ENCODE results near the gene PDE9A. TPM values are rescaled to one million over a fixed set of nuclear protein-coding genes. Genes with fewer than 3 reads are reported as not detected.

Gene PDE9A
- total RNA-seq, 1 donor from 2014 or later = 58.7 TPM

- Mint-ChIP-seq H3K27me3 (ENCODE audit: unreplicated experiment) (peaks cover 22% of the 10 kb centered on the region), H3K4me1 (ENCODE audit: low read depth, unreplicated experiment) (peaks cover 14% of the 10 kb centered on the region), H3K36me3 (ENCODE audit: unreplicated experiment) (peaks cover 20% of the 10 kb centered on the region), H3K4me3 (ENCODE audit: unreplicated experiment) (no peak overlapping the region), H3K9me3 (ENCODE audit: unreplicated experiment) (peaks cover 31% of the 10 kb centered on the region), H3K27ac (ENCODE audit: unreplicated experiment) (no peak overlapping the region)
- no peak for DNase-seq
- no peak for TF ChIP-seq CTCF (IDR thresholded peaks at IDR 0.05; ENCODE audit: partially characterized antibody, unreplicated experiment)
Measured at GRCh38 chr21:42764883-42765282, 111.5 kb downstream of the PDE9A start.

GRCh38 chr21:42765656-42766055 lies 112.2 kb downstream of the PDE9A start:
- Mint-ChIP-seq H3K9me3 (ENCODE audit: unreplicated experiment) (peaks cover 24% of the 10 kb centered on the region), H3K4me1 (ENCODE audit: low read depth, unreplicated experiment) (peaks cover 12% of the 10 kb centered on the region), H3K27ac (ENCODE audit: unreplicated experiment) (no peak overlapping the region), H3K27me3 (ENCODE audit: unreplicated experiment) (peaks cover 18% of the 10 kb centered on the region), H3K36me3 (ENCODE audit: unreplicated experiment) (peaks cover 20% of the 10 kb centered on the region), H3K4me3 (ENCODE audit: unreplicated experiment) (no peak overlapping the region)
- no peak for DNase-seq
- no peak for TF ChIP-seq CTCF (IDR thresholded peaks at IDR 0.05; ENCODE audit: partially characterized antibody, unreplicated experiment)

- no peak for TF ChIP-seq CTCF (IDR thresholded peaks at IDR 0.05; ENCODE audit: partially characterized antibody, unreplicated experiment)
- Mint-ChIP-seq H3K4me1 (ENCODE audit: low read depth, unreplicated experiment) (peaks cover 5% of the 10 kb centered on the region), H3K4me3 (ENCODE audit: unreplicated experiment) (no peak overlapping the region), H3K27me3 (ENCODE audit: unreplicated experiment) (peaks cover 11% of the 10 kb centered on the region), H3K27ac (ENCODE audit: unreplicated experiment) (no peak overlapping the region), H3K36me3 (ENCODE audit: unreplicated experiment) (peaks cover 20% of the 10 kb centered on the region), H3K9me3 (ENCODE audit: unreplicated experiment) (peaks cover 14% of the 10 kb centered on the region)
- DNase-seq = no peak
Measured at GRCh38 chr21:42766739-42767560, 113.5 kb downstream of the PDE9A start.

- Mint-ChIP-seq H3K27ac (ENCODE audit: unreplicated experiment) (no peak overlapping the region), H3K36me3 (ENCODE audit: unreplicated experiment) (peaks cover 20% of the 10 kb centered on the region), H3K4me1 (ENCODE audit: low read depth, unreplicated experiment) (peaks cover 2% of the 10 kb centered on the region), H3K27me3 (ENCODE audit: unreplicated experiment) (peaks cover 5% of the 10 kb centered on the region), H3K9me3 (ENCODE audit: unreplicated experiment) (peaks cover 10% of the 10 kb centered on the region), H3K4me3 (ENCODE audit: unreplicated experiment) (no peak overlapping the region)
- DNase-seq = no peak
- TF ChIP-seq CTCF (IDR thresholded peaks at IDR 0.05; ENCODE audit: partially characterized antibody, unreplicated experiment) = no peak
Measured at GRCh38 chr21:42767561-42767835, 114.1 kb downstream of the PDE9A start.

- peaks cover 20% of the 10 kb centered on the region for H3K36me3 Mint-ChIP-seq (ENCODE audit: unreplicated experiment)
- H3K9me3 Mint-ChIP-seq (ENCODE audit: unreplicated experiment) = peaks cover 10% of the 10 kb centered on the region
- DNase-seq = no peak
- H3K27me3 Mint-ChIP-seq (ENCODE audit: unreplicated experiment) = peaks cover 4% of the 10 kb centered on the region
- H3K4me1 Mint-ChIP-seq (ENCODE audit: low read depth, unreplicated experiment) = peaks cover 2% of the 10 kb centered on the region
- H3K4me3 Mint-ChIP-seq (ENCODE audit: unreplicated experiment) = no peak overlapping the region
- TF ChIP-seq CTCF (IDR thresholded peaks at IDR 0.05; ENCODE audit: partially characterized antibody, unreplicated experiment) = no peak
- H3K27ac Mint-ChIP-seq (ENCODE audit: unreplicated experiment) = no peak overlapping the region
Measured at GRCh38 chr21:42768324-42769121, 115.1 kb downstream of the PDE9A start.

All from glutamatergic neuron (in vitro differentiated cells).